Nephron progenitor cell (in vitro differentiated cells): ENCODE measurements around the gene HES1.

Source experiments
- DNase-seq: peaks from one replicate; pipeline ENCODE4 v3.0.0; 2021
- H3K27ac Mint-ChIP-seq: 2 replicates; pipeline ENCODE4 v1.8.0; 2021; ENCODE audit warnings: mild to moderate bottlenecking, moderate library complexity, mixed read lengths
- H3K27me3 Mint-ChIP-seq: 2 replicates; pipeline ENCODE4 v1.8.0; 2021; ENCODE audit warnings: mild to moderate bottlenecking, low read depth, mixed read lengths; ENCODE audit not compliant: poor library complexity
- H3K36me3 Mint-ChIP-seq: 2 replicates; pipeline ENCODE4 v1.8.0; 2021; ENCODE audit warnings: low read depth, mixed read lengths
- H3K4me1 Mint-ChIP-seq: 2 replicates; pipeline ENCODE4 v1.8.0; 2021; ENCODE audit warnings: mixed read lengths
- H3K4me3 Mint-ChIP-seq: 2 replicates; pipeline ENCODE4 v1.8.0; 2021; ENCODE audit warnings: mild to moderate bottlenecking, moderate library complexity, mixed read lengths
- H3K9me3 Mint-ChIP-seq: 2 replicates; pipeline ENCODE4 v1.8.0; 2021; ENCODE audit warnings: mild to moderate bottlenecking, moderate library complexity, mixed read lengths
- CTCF ChIP-seq: fragments of 200-600 bp; sonication (generic); IDR thresholded peaks from 2 replicates; pipeline ENCODE4 v1.5.0; 2021; ENCODE audit warnings: antibody characterized with exemption

The HES1 gene

GRCh38 chr3:194158942-194159439 lies 23.0 kb downstream of the HES1 start:
- Mint-ChIP-seq H3K4me3 (no peak overlapping the region), H3K36me3 (peaks cover 13% of the 10 kb centered on the region), H3K27me3 (peaks cover 23% of the 10 kb centered on the region), H3K4me1 (peaks cover 47% of the 10 kb centered on the region), H3K9me3 (peaks cover 14% of the 10 kb centered on the region), H3K27ac (no peak overlapping the region)
- TF ChIP-seq CTCF, result no peak
- no peak for DNase-seq

GRCh38 chr3:194160158-194160557 lies 24.2 kb downstream of the HES1 start:
- Mint-ChIP-seq H3K36me3 (peaks cover 1% of the 10 kb centered on the region), H3K4me1 (peaks cover 59% of the 10 kb centered on the region), H3K27ac (peak overlapping the region; percentile 29), H3K9me3 (peaks cover 2% of the 10 kb centered on the region), H3K4me3 (peak overlapping the region; percentile 26), H3K27me3 (peaks cover 23% of the 10 kb centered on the region)
- DNase-seq, result no peak
- no peak for TF ChIP-seq CTCF

- peak overlapping the region; percentile 37 for H3K4me3 Mint-ChIP-seq
- H3K9me3 Mint-ChIP-seq, result no peaks in the 10 kb centered on the region
- H3K27ac Mint-ChIP-seq, result peak overlapping the region; percentile 87
- H3K27me3 Mint-ChIP-seq, result peaks cover 15% of the 10 kb centered on the region
- peaks cover 71% of the 10 kb centered on the region for H3K4me1 Mint-ChIP-seq
- no peak for TF ChIP-seq CTCF
- no peak for DNase-seq
- no peaks in the 10 kb centered on the region for H3K36me3 Mint-ChIP-seq
Observed at GRCh38 chr3:194161131-194162045, 25.4 kb downstream of the HES1 start.

GRCh38 chr3:194162070-194162678 lies 26.2 kb downstream of the HES1 start:
- Mint-ChIP-seq H3K4me3 (no peak overlapping the region), H3K9me3 (no peaks in the 10 kb centered on the region), H3K27me3 (peaks cover 15% of the 10 kb centered on the region), H3K36me3 (no peaks in the 10 kb centered on the region), H3K27ac (no peak overlapping the region), H3K4me1 (peaks cover 79% of the 10 kb centered on the region)
- TF ChIP-seq CTCF, result no peak
- DNase-seq, result no peak

GRCh38 chr3:194162817-194163584 lies 27.1 kb downstream of the HES1 start:
- peaks cover 15% of the 10 kb centered on the region for H3K27me3 Mint-ChIP-seq
- H3K9me3 Mint-ChIP-seq, result no peaks in the 10 kb centered on the region
- no peak for TF ChIP-seq CTCF
- no peaks in the 10 kb centered on the region for H3K36me3 Mint-ChIP-seq
- H3K4me1 Mint-ChIP-seq, result peaks cover 87% of the 10 kb centered on the region
- no peak overlapping the region for H3K4me3 Mint-ChIP-seq
- DNase-seq, result no peak
- no peak overlapping the region for H3K27ac Mint-ChIP-seq
